Measurements from ENCODE around the gene SURF4. TPM values are rescaled to one million over a fixed set of nuclear protein-coding genes. Genes with fewer than 3 reads are reported as not detected.
A peak's percentile ranks its signal among the peaks of the same experiment; 100 is the strongest.
"Not testable (repeated sequence)": the region's sequence is repeated elsewhere in the genome, so short reads cannot be mapped to it uniquely, and the experiment has no call there.

The SURF4 gene
- total RNA-seq, 1 donor from 2014 or later, result 133 TPM

- DNase-seq, result no peak
These were observed 21.5 kb upstream of the SURF4 start for GRCh38 chr9:133397370-133397769.

- DNase-seq, result no peak
These were observed 21.1 kb upstream of the SURF4 start for GRCh38 chr9:133396952-133397351.

GRCh38 chr9:133394687-133395271 lies 18.9 kb upstream of the SURF4 start:
- no peak for DNase-seq

- no peak for DNase-seq
These were observed 17.5 kb upstream of the SURF4 start for GRCh38 chr9:133393399-133393798.

GRCh38 chr9:133392308-133392707 lies 16.4 kb upstream of the SURF4 start:
- DNase-seq, result not testable (repeated sequence)

- DNase-seq, result not testable (repeated sequence)
These were observed 15.6 kb upstream of the SURF4 start for GRCh38 chr9:133391449-133391848.

- DNase-seq, result no peak
These were observed 14.9 kb upstream of the SURF4 start for GRCh38 chr9:133390713-133391112.

- DNase-seq, result no peak
These were observed 13.7 kb upstream of the SURF4 start for GRCh38 chr9:133389562-133389961.

- DNase-seq, result no peak
These were observed 13.2 kb upstream of the SURF4 start for GRCh38 chr9:133389025-133389557.

- DNase-seq, result no peak
These were observed 11.8 kb upstream of the SURF4 start for GRCh38 chr9:133387680-133388079.

- no peak for DNase-seq
These were observed 10.5 kb upstream of the SURF4 start for GRCh38 chr9:133386338-133386737.

- no peak for DNase-seq
These were observed 9.6 kb upstream of the SURF4 start for GRCh38 chr9:133385452-133385851.

GRCh38 chr9:133384736-133385321 lies 9.0 kb upstream of the SURF4 start:
- no peak for DNase-seq

GRCh38 chr9:133383438-133383837 lies 7.6 kb upstream of the SURF4 start:
- DNase-seq, result no peak

- no peak for DNase-seq
These were observed 6.8 kb upstream of the SURF4 start for GRCh38 chr9:133382507-133383141.

- DNase-seq, result no peak
These were observed 4.9 kb upstream of the SURF4 start for GRCh38 chr9:133380734-133381133.

- DNase-seq, result no peak
These were observed 3.6 kb upstream of the SURF4 start for GRCh38 chr9:133379153-133380086.

- DNase-seq, result no peak
These were observed 2.6 kb upstream of the SURF4 start for GRCh38 chr9:133378408-133378962.

GRCh38 chr9:133377721-133378216 lies 1.9 kb upstream of the SURF4 start:
- DNase-seq, result peak; percentile 83

GRCh38 chr9:133377280-133377679 lies 1.4 kb upstream of the SURF4 start:
- not testable (repeated sequence) for DNase-seq

GRCh38 chr9:133375116-133375723 lies 640 bp downstream of the SURF4 start:
- DNase-seq, result no peak
